KOPT-K1 (cell line): ENCODE data around the gene TOMM5.

Source experiments
- H3K27ac ChIP-seq: fragments of 200-600 bp; sonication (generic); 2 replicates; pipeline ENCODE4 v1.5.1; 2016; ENCODE audit warnings: antibody characterized with exemption, mild to moderate bottlenecking, low read depth, low read length; ENCODE audit not compliant: poor library complexity, severe bottlenecking
- H3K36me3 ChIP-seq: fragments of 200-600 bp; sonication (generic); 2 replicates; pipeline ENCODE4 v1.5.1; 2017; ENCODE audit warnings: antibody characterized with exemption, mild to moderate bottlenecking, low read length, moderate library complexity; ENCODE audit not compliant: insufficient read depth
- H3K9me3 ChIP-seq: fragments of 200-600 bp; sonication (generic); 2 replicates; pipeline ENCODE4 v1.5.1; 2017; ENCODE audit warnings: antibody characterized with exemption, low read length, mild to moderate bottlenecking; ENCODE audit not compliant: insufficient read depth, poor library complexity, severe bottlenecking

TOMM5 gene

GRCh38 chr9:37583522-37584121, 8.8 kb downstream of the TOMM5 start:
- Histone ChIP-seq H3K36me3 (peaks cover 99% of the 10 kb centered on the region), H3K27ac (no peak overlapping the region), H3K9me3 (no peaks in the 10 kb centered on the region)

- no peaks in the 10 kb centered on the region for H3K9me3 ChIP-seq
- H3K36me3 ChIP-seq = peaks cover 96% of the 10 kb centered on the region
- H3K27ac ChIP-seq = no peak overlapping the region
Observed at GRCh38 chr9:37582548-37583157, 9.7 kb downstream of the TOMM5 start.

- no peaks in the 10 kb centered on the region for H3K9me3 ChIP-seq
- H3K36me3 ChIP-seq = peaks cover 74% of the 10 kb centered on the region
- H3K27ac ChIP-seq = no peak within 1 kb of the TSS
Observed at GRCh38 chr9:37575921-37576721, 16.3 kb downstream of the TOMM5 start, which contains the start of gene FBXO10. Gene FBXO10 (minus strand): TSS chr9:37576380. CDS start chr9:37541768, 34,612 bp downstream.

GRCh38 chr9:37575511-37575914, 16.9 kb downstream of the TOMM5 start:
- Histone ChIP-seq H3K36me3 (peaks cover 68% of the 10 kb centered on the region), H3K9me3 (no peaks in the 10 kb centered on the region), H3K27ac (no peak overlapping the region)

- H3K36me3 ChIP-seq = peaks cover 63% of the 10 kb centered on the region
- no peak overlapping the region for H3K27ac ChIP-seq
- H3K9me3 ChIP-seq = no peaks in the 10 kb centered on the region
Observed at GRCh38 chr9:37575001-37575400, 17.4 kb downstream of the TOMM5 start.

- Histone ChIP-seq H3K36me3 (peaks cover 61% of the 10 kb centered on the region), H3K9me3 (no peaks in the 10 kb centered on the region), H3K27ac (no peak overlapping the region)
Observed at GRCh38 chr9:37574241-37574721, 18.1 kb downstream of the TOMM5 start.

GRCh38 chr9:37571282-37571681, 21.1 kb downstream of the TOMM5 start:
- H3K27ac ChIP-seq = no peak overlapping the region
- peaks cover 49% of the 10 kb centered on the region for H3K36me3 ChIP-seq
- H3K9me3 ChIP-seq = no peaks in the 10 kb centered on the region

- peaks cover 44% of the 10 kb centered on the region for H3K36me3 ChIP-seq
- H3K9me3 ChIP-seq = peaks cover 28% of the 10 kb centered on the region
- no peak overlapping the region for H3K27ac ChIP-seq
Observed at GRCh38 chr9:37566716-37567115, 25.7 kb downstream of the TOMM5 start.

GRCh38 chr9:37565661-37566618, 26.5 kb downstream of the TOMM5 start:
- peaks cover 28% of the 10 kb centered on the region for H3K9me3 ChIP-seq
- peaks cover 44% of the 10 kb centered on the region for H3K36me3 ChIP-seq
- H3K27ac ChIP-seq = no peak overlapping the region

- Histone ChIP-seq H3K27ac (no peak overlapping the region), H3K36me3 (peaks cover 44% of the 10 kb centered on the region)
Observed at GRCh38 chr9:37564916-37565315, 27.5 kb downstream of the TOMM5 start.

GRCh38 chr9:37563806-37564513, 28.4 kb downstream of the TOMM5 start:
- Histone ChIP-seq H3K36me3 (peaks cover 44% of the 10 kb centered on the region), H3K27ac (no peak overlapping the region), H3K9me3 (peaks cover 28% of the 10 kb centered on the region)

More at GRCh38 chr9:37564916-37565315, 27.5 kb downstream of the TOMM5 start:
- H3K9me3 ChIP-seq = peaks cover 28% of the 10 kb centered on the region

GRCh38 chr9:37562826-37563225, 29.6 kb downstream of the TOMM5 start:
- Histone ChIP-seq H3K27ac (no peak overlapping the region), H3K9me3 (peaks cover 28% of the 10 kb centered on the region), H3K36me3 (peaks cover 34% of the 10 kb centered on the region; the same call in 1 of the 2 replicates)

GRCh38 chr9:37561682-37562081, 30.7 kb downstream of the TOMM5 start:
- Histone ChIP-seq H3K36me3 (peaks cover 29% of the 10 kb centered on the region; the same call in 1 of the 2 replicates), H3K9me3 (peaks cover 28% of the 10 kb centered on the region), H3K27ac (no peak overlapping the region)
